K562 (cell line): Measurements from ENCODE around the gene UBE2E3. TPM values are rescaled to one million over a fixed set of nuclear protein-coding genes. Genes with fewer than 3 reads are reported as not detected.

ENCODE experiments used
- ATAC-seq: fragments of 200-7000 bp; cut with Tn5 transposase; 3 replicates; pipeline ENCODE4 v1.9.1; 2020; ENCODE audit warnings: moderate library complexity
- BruUV-seq: library from RNA; stranded (reverse); fragments of 400-500 nt; replicated peaks from 2 replicates; lab custom pipeline; 2021; lab: Mats Ljungman, UMichigan
- CTCF ChIA-PET: fragments of 300-600 bp; formaldehyde crosslinking; extraction: SDS; loops from one replicate; lab custom pipeline; 2021; ENCODE audit warnings: low intra/inter-chr PET ratio; lab: Yijun Ruan, JAX
- POLR2A ChIA-PET: fragments of 300-600, 350-650 bp; sonication (Branson Sonifier 250); formaldehyde crosslinking; extraction: SDS; loops from one replicate; lab custom pipeline; 2021; ENCODE audit warnings: antibody characterized with exemption, inconsistent platforms; lab: Yijun Ruan, JAX
- DNase-seq, 4 experiments: peaks; one replicate each; pipeline versions ENCODE4 v3.0.0 to v3.0.0-alpha.2; 2011 to 2018; ENCODE audit warnings: low spot score in 3 of 4, mixed read lengths in 3 of 4; ENCODE audit errors: extremely low read depth in 1 of 4
- FAIRE-seq: peaks from 2 replicates; lab custom pipeline; 2011; peaks lifted over from hg19 to GRCh38; lab: Jason Lieb, UNC
- H2AFZ ChIP-seq: 2 replicates; pipeline ENCODE4 v1.6.0; 2011; ENCODE audit warnings: low read depth, low read length, control low read depth, inconsistent platforms
- H3K27ac ChIP-seq: fragments of 200-600 bp; 3 replicates; pipeline ENCODE4 v1.8.0; 2011; ENCODE audit warnings: low read depth, mild to moderate bottlenecking, control low read depth, inconsistent platforms, low read length, moderate library complexity, mixed read lengths; ENCODE audit errors: extremely low read depth
- H3K27me3 ChIP-seq, 2 experiments: fragments of 300-600 bp in 1 of 2; 2 replicates in 1 of 2; 3 replicates in 1 of 2; pipeline versions ENCODE4 v1.6.0 to v1.8.0; 2011; ENCODE audit warnings: inconsistent platforms in 2 of 2, low read length in 2 of 2, mild to moderate bottlenecking in 1 of 2, mixed read lengths in 1 of 2, moderate library complexity in 1 of 2; ENCODE audit not compliant: control insufficient read depth in 2 of 2, insufficient read depth in 2 of 2
- H3K36me3 ChIP-seq: fragments of 300-600 bp; 3 replicates; pipeline ENCODE4 v1.8.0; 2011; ENCODE audit warnings: mild to moderate bottlenecking, low read length, inconsistent platforms; ENCODE audit not compliant: control insufficient read depth, insufficient read depth
- H3K4me1 ChIP-seq, 2 experiments: fragments of 200-600 bp in 1 of 2; replicated peaks in 1 of 2; 2 replicates in 1 of 2; 3 replicates in 1 of 2; pipeline versions ENCODE4 v1.5.1 to v1.8.0; 2011; ENCODE audit warnings: inconsistent platforms in 2 of 2, low read length in 2 of 2, mild to moderate bottlenecking in 1 of 2, mixed read lengths in 1 of 2, moderate library complexity in 1 of 2; ENCODE audit not compliant: control insufficient read depth in 2 of 2, insufficient read depth in 2 of 2
- H3K4me2 ChIP-seq: 2 replicates; pipeline ENCODE4 v1.6.1; 2011; ENCODE audit warnings: low read length, control low read depth, inconsistent platforms, mixed read lengths; ENCODE audit not compliant: insufficient read depth
- H3K4me3 ChIP-seq: fragments of 200-600 bp; sonication (generic), shearing (Covaris generic); 2 replicates; pipeline ENCODE4 v1.5.1; 2016; ENCODE audit warnings: control low read depth, inconsistent platforms
- H3K79me2 ChIP-seq: fragments of 200-600 bp; 3 replicates; pipeline ENCODE4 v1.8.0; 2011; ENCODE audit warnings: low read length, inconsistent platforms; ENCODE audit not compliant: control insufficient read depth, insufficient read depth
- H3K9ac ChIP-seq, 2 experiments: 2 replicates each; pipeline versions ENCODE4 v1.6.0 to v1.6.1; 2011; ENCODE audit warnings: low read depth in 2 of 2, low read length in 2 of 2, control low read depth in 1 of 2, inconsistent platforms in 1 of 2, mild to moderate bottlenecking in 1 of 2, mixed read lengths in 1 of 2; ENCODE audit not compliant: insufficient read depth in 1 of 2
- H3K9me1 ChIP-seq: one replicate; pipeline ENCODE4 v1.6.0; 2011; ENCODE audit warnings: inconsistent platforms, mild to moderate bottlenecking, low read length, moderate library complexity; ENCODE audit not compliant: control insufficient read depth, insufficient read depth
- H3K9me3 ChIP-seq: replicated peaks from 2 replicates; pipeline ENCODE4 v1.5.1; 2011; ENCODE audit warnings: low read depth, low read length, inconsistent platforms; ENCODE audit not compliant: control insufficient read depth, insufficient read depth
- H4K20me1 ChIP-seq: replicated peaks from 2 replicates; pipeline ENCODE4 v1.6.1; 2011; ENCODE audit warnings: low read length, inconsistent platforms, mixed read lengths; ENCODE audit not compliant: control insufficient read depth, insufficient read depth
- CC2D1A ChIP-seq: fragments of 450-650 bp; IDR thresholded peaks from 2 replicates; pipeline ENCODE4 v1.6.1; 2017; ENCODE audit warnings: mild to moderate bottlenecking
- COPS2 ChIP-seq: fragments of 450-650 bp; conservative IDR thresholded peaks from 2 replicates; pipeline ENCODE4 v1.6.1; 2016; ENCODE audit warnings: mild to moderate bottlenecking, moderate library complexity
- KLF13 ChIP-seq: fragments of 450-650 bp; IDR thresholded peaks from 2 replicates; pipeline ENCODE4 v1.6.1; 2016; ENCODE audit warnings: missing genetic modification characterization, low read depth, mild to moderate bottlenecking, missing compliant biosample characterization, moderate library complexity, borderline replicate concordance
- NBN ChIP-seq: fragments of 450-650 bp; IDR thresholded peaks from 2 replicates; pipeline ENCODE4 v1.6.1; 2016; ENCODE audit warnings: low read depth, mild to moderate bottlenecking
- SAP30 ChIP-seq: fragments of 200-600 bp; sonication (generic); IDR thresholded peaks from 2 replicates; pipeline ENCODE4 v1.6.1; 2012; ENCODE audit warnings: borderline replicate concordance, low read depth, mild to moderate bottlenecking, moderate library complexity, low read length, control low read depth, inconsistent platforms; ENCODE audit not compliant: insufficient read depth, poor library complexity, severe bottlenecking
- SIN3B ChIP-seq: fragments of 450-650 bp; IDR thresholded peaks from 2 replicates; pipeline ENCODE4 v1.6.1; 2017; ENCODE audit warnings: low read depth, mild to moderate bottlenecking, moderate library complexity
- SP1 ChIP-seq: sonication (generic); formaldehyde crosslinking; IDR thresholded peaks from 2 replicates; pipeline ENCODE4 v1.8.1; 2022; ENCODE audit warnings: mild to moderate bottlenecking, missing genetic modification reagents
- ZNF324 ChIP-seq: fragments of 250-450 bp; sonication (Bioruptor Pico); IDR thresholded peaks from 2 replicates; pipeline ENCODE4 v1.4.0; 2020; ENCODE audit warnings: mild to moderate bottlenecking
- ZNF511 ChIP-seq: sonication (generic); formaldehyde crosslinking; IDR thresholded peaks from 2 replicates; pipeline ENCODE4 v1.8.0; 2022; ENCODE audit warnings: mild to moderate bottlenecking, missing genetic modification reagents
- ZNF740 ChIP-seq, 3 experiments: fragments of 200-800 bp in 1 of 3; sonication (Bioruptor generic) in 1 of 3; sonication (generic) in 1 of 3; formaldehyde crosslinking in 1 of 3; IDR thresholded peaks; 2 replicates each; pipeline versions ENCODE4 v1.6.1 to v1.8.0; 2016 to 2022; ENCODE audit warnings: mild to moderate bottlenecking in 2 of 3, missing compliant biosample characterization in 2 of 3, missing genetic modification characterization in 2 of 3, missing genetic modification reagents in 1 of 3
- ZNF778 ChIP-seq: fragments of 450-650 bp; formaldehyde crosslinking; IDR thresholded peaks from 2 replicates; pipeline ENCODE4 v1.4.0; 2020; ENCODE audit warnings: mild to moderate bottlenecking, moderate library complexity
- in situ Hi-C: fragments of 300-500 bp; cut with MboI; formaldehyde crosslinking; loops from 4 replicates; pipeline ENCODE4 v1.15.0; 2018; ENCODE audit warnings: inconsistent platforms, mixed read lengths
- intact Hi-C: fragments of 100-400 bp; cut with micrococcal nuclease; formaldehyde crosslinking; loops from 2 replicates; pipeline ENCODE4 v1.14.2; 2022
- polyA plus RNA-seq, 8 experiments: library from polyadenylated mRNA; depleted of rRNA in 4 of 8; stranded (reverse) in 5 of 8; unstranded in 3 of 8; fragments of >200 nt; fragmentation: Nextera tagmentation in 2 of 8; fragmentation: Illumina TruSeq in 1 of 8; extraction: Ambion mirVana in 2 of 8; extraction: Trizol in 1 of 8; gene quantifications; 2 replicates each; pipeline versions ENCODE4 v1.2.1 to v1.2.3, GENCODE V29; 2011 to 2014; ENCODE audit warnings: inconsistent platforms in 1 of 8, missing spikeins in 1 of 8
- total RNA-seq, 7 experiments: library from RNA; depleted of rRNA in 6 of 7; stranded (reverse); fragments of >200 nt in 6 of 7; fragmentation: Illumina TruSeq in 2 of 7; extraction: Trizol in 2 of 7; gene quantifications; 2 replicates each; pipeline versions ENCODE4 v1.2.1 to v1.2.3, GENCODE V29; 2011 to 2021; ENCODE audit warnings: low replicate concordance in 1 of 7

UBE2E3 gene
- total and polyA plus RNA-seq, 9 of the 15 experiments (the other 6 are each of a cell fraction or from before 2014, with no cell fraction given): 58.2 to 173 (median 78.0) TPM

GRCh38 chr2:181073896-181074295 is 93.5 kb downstream of the UBE2E3 start:
- no peaks in the 10 kb centered on the region for H3K36me3 ChIP-seq

More at GRCh38 chr2:181073896-181074295, 93.5 kb downstream of the UBE2E3 start:
- no peak overlapping the region for H2AFZ ChIP-seq
- no TSS peak for BruUV-seq
- peaks cover 0 to 17% of the 10 kb centered on the region in 2 experiments; a peak in 3 of 5 replicates for H3K4me1 ChIP-seq
- H3K79me2 ChIP-seq: no peaks in the 10 kb centered on the region
- no peak for DNase-seq
- H3K27ac ChIP-seq: no peak overlapping the region
- ChIA-PET CTCF (no interaction called here), POLR2A (no interaction called here)
- H3K9me3 ChIP-seq: no peaks in the 10 kb centered on the region
- ATAC-seq: no peak
- H3K4me3 ChIP-seq: no peak overlapping the region
- H3K9me1 ChIP-seq: no peaks in the 10 kb centered on the region
- in situ Hi-C loops: loop anchor here (25.0 kb wide), 1 partner anchor 962 kb away; no protein-coding TSS in a partner anchor
- intact Hi-C loops: loop anchor here (10.0 kb wide), 1 partner anchor 1571 kb away; no protein-coding TSS in a partner anchor
- no peak for FAIRE-seq
- no peaks in the 10 kb centered on the region for H4K20me1 ChIP-seq
- H3K4me2 ChIP-seq: no peak overlapping the region
- no peak for TF ChIP-seq ZNF778 (CRISPR knock-in tag)
- TF ChIP-seq SP1 (CRISPR knock-in tag): no peak
- TF ChIP-seq KLF13 (tag): no peak
- TF ChIP-seq ZNF511 (CRISPR knock-in tag): no peak
- TF ChIP-seq CC2D1A: no peak
- no peak for TF ChIP-seq ZNF740 (CRISPR knock-in tag; IDR thresholded peaks at IDR 0.05)
- no peak for TF ChIP-seq ZNF740 (tag; IDR thresholded peaks at IDR 0.05)
- TF ChIP-seq SIN3B: no peak
- no peak for TF ChIP-seq NBN
- no peak for TF ChIP-seq COPS2
- no peak for TF ChIP-seq SAP30
- no peak for TF ChIP-seq ZNF324 (CRISPR knock-in tag)
- H3K27me3 ChIP-seq: no peaks in the 10 kb centered on the region
- no peak overlapping the region for H3K9ac ChIP-seq
